Caco-2 (cell line): ENCODE data around the gene CUL9. TPM values are rescaled to one million over a fixed set of nuclear protein-coding genes. Genes with fewer than 3 reads are reported as not detected.
A peak's percentile ranks its signal among the peaks of the same experiment; 100 is the strongest.

Source experiments
- BruUV-seq: library from RNA; stranded (reverse); fragments of 400-500 nt; replicated peaks from 2 replicates; lab custom pipeline; 2021; lab: Mats Ljungman, UMichigan
- CTCF ChIA-PET: fragments of 300-600 bp; sonication (Branson Sonifier 250); formaldehyde crosslinking; loops from one replicate; lab custom pipeline; 2022; ENCODE audit warnings: antibody characterized with exemption; lab: Charles Lee
- POLR2A ChIA-PET: fragments of 300-600 bp; sonication (Branson Sonifier 250); formaldehyde crosslinking; loops from one replicate; lab custom pipeline; 2022; ENCODE audit warnings: antibody characterized with exemption; lab: Charles Lee
- DNase-seq, 2 experiments: peaks; one replicate each; pipeline versions ENCODE4 v3.0.0 to v3.0.0-alpha.2; 2020 to 2022
- H3K27me3 ChIP-seq: replicated peaks from 2 replicates; pipeline ENCODE4 v1.6.0; 2011; ENCODE audit warnings: low read length; ENCODE audit not compliant: control insufficient read depth, insufficient read depth
- H3K36me3 ChIP-seq: 2 replicates; pipeline ENCODE4 v1.5.1; 2011; ENCODE audit warnings: low read length; ENCODE audit not compliant: control insufficient read depth, insufficient read depth
- H3K4me1 ChIP-seq: fragments of 250-450 bp; sonication (Bioruptor Pico); 2 replicates; pipeline ENCODE4 v1.5.1; 2020; ENCODE audit warnings: mild to moderate bottlenecking
- H3K4me3 ChIP-seq: 2 replicates; pipeline ENCODE4 v1.5.1; 2011; ENCODE audit warnings: low read depth, mild to moderate bottlenecking, control low read depth, low read length
- H3K9me3 ChIP-seq: fragments of 250-450 bp; sonication (Bioruptor Pico); 2 replicates; pipeline ENCODE4 v1.5.1; 2020; ENCODE audit warnings: mild to moderate bottlenecking, moderate library complexity
- H3K27ac Mint-ChIP-seq: one replicate; pipeline ENCODE4 v1.8.0; 2022; ENCODE audit warnings: mixed read lengths; ENCODE audit not compliant: unreplicated experiment
- H3K27me3 Mint-ChIP-seq: one replicate; pipeline ENCODE4 v1.8.0; 2022; ENCODE audit warnings: mixed read lengths; ENCODE audit not compliant: insufficient read depth, unreplicated experiment
- H3K36me3 Mint-ChIP-seq: one replicate; pipeline ENCODE4 v1.8.0; 2022; ENCODE audit warnings: mild to moderate bottlenecking, mixed read lengths; ENCODE audit not compliant: insufficient read depth, unreplicated experiment
- H3K4me1 Mint-ChIP-seq: one replicate; pipeline ENCODE4 v1.8.0; 2022; ENCODE audit warnings: low read depth, mixed read lengths; ENCODE audit not compliant: unreplicated experiment
- H3K4me3 Mint-ChIP-seq: one replicate; pipeline ENCODE4 v1.8.0; 2022; ENCODE audit warnings: mild to moderate bottlenecking, moderate library complexity, mixed read lengths; ENCODE audit not compliant: unreplicated experiment
- H3K9me3 Mint-ChIP-seq: one replicate; pipeline ENCODE4 v1.8.0; 2022; ENCODE audit warnings: mixed read lengths; ENCODE audit not compliant: unreplicated experiment
- intact Hi-C: fragments of 100-400 bp; cut with micrococcal nuclease; formaldehyde crosslinking; loops from one replicate; pipeline ENCODE4 v1.10.0; 2022; ENCODE audit not compliant: unreplicated experiment
- total RNA-seq: library from RNA; stranded (reverse); gene quantifications from 2 replicates; pipeline ENCODE4 v1.2.3, GENCODE V29; 2022
- TF ChIP-seq, protein P1 (sequence below), 2 experiments: fragments of 200-600 bp in 1 of 2; IDR thresholded peaks; 1 replicate in 1 of 2; 2 replicates in 1 of 2; pipeline versions ENCODE4 v1.5.1 to v1.8.0; 2011 to 2022; ENCODE audit warnings: antibody characterized with exemption in 1 of 2, control low read depth in 1 of 2, inconsistent platforms in 1 of 2, low read depth in 1 of 2, low read length in 1 of 2, mild to moderate bottlenecking in 1 of 2, moderate library complexity in 1 of 2; ENCODE audit not compliant: insufficient read depth in 1 of 2, severe bottlenecking in 1 of 2, unreplicated experiment in 1 of 2

CUL9 gene
- total RNA-seq, 1 experiment from 2014 or later: 16.7 TPM

DNA sequence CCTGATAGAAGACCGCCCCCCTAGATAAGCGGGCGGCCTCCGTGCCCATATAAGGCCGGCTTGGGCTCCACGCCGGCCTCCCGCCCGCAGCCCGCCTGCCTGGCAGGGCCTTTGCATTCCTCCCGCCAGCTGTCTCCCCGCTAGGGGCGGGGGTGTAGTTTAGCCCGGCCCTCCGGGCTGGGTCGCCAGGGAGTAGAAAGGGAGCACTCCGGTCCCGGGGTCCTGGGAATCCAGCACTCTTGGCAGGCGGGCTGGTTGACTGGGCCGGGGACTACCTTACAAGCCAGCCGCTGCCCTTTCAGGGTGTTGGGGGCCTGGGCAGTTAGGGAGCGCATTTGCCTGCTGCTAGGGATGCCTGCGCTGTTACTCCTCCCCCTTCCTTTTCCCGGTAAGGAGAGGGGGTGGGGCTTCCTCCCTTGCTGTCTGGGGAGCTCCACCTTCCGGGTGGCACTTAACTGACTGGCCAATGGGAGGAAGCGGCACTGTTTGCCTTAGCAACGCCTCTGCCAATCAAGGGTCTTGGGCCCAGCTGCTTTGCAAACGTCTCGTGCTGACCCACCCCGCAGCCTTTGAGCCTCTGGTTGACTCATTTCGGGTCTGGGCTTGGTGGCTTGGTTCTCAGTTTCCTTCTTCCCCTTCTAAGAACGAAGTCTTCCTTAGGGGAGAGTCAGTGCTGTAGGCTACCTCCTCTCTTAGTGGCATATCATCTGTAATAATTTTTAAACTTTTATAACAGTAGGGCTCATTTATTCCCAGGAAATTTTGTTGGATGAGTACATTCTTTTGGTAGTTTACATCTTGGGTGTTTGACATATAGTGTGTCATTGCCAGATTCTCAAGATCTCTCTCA, 7.5 kb upstream of the CUL9 start:
- ChIA-PET POLR2A (interaction anchor here (0.5 to 0.9 kb wide), 2 partner anchors 8 to 115 kb away, joined by 3 read pairs; partner anchors contain the start of genes CUL9, KLC4 and MRPL2), CTCF (no interaction called here)
- H3K4me1 Mint-ChIP-seq: peaks cover 12% of the 10 kb centered on the region
- no peaks in the 10 kb centered on the region for H3K9me3 Mint-ChIP-seq
- DNase-seq: peak; percentile 86 to 93
- H3K9me3 ChIP-seq: no peaks in the 10 kb centered on the region
- BruUV-seq: no TSS peak
- no peak overlapping the region for H3K4me3 ChIP-seq
- H3K27me3 ChIP-seq: no peaks in the 10 kb centered on the region
- intact Hi-C loops: loop anchor here (5.0 kb wide), 2 partner anchors 53 to 193 kb away; partner anchors contain the start of genes DNPH1 and ZNF318
- TF ChIP-seq, protein P1, sequence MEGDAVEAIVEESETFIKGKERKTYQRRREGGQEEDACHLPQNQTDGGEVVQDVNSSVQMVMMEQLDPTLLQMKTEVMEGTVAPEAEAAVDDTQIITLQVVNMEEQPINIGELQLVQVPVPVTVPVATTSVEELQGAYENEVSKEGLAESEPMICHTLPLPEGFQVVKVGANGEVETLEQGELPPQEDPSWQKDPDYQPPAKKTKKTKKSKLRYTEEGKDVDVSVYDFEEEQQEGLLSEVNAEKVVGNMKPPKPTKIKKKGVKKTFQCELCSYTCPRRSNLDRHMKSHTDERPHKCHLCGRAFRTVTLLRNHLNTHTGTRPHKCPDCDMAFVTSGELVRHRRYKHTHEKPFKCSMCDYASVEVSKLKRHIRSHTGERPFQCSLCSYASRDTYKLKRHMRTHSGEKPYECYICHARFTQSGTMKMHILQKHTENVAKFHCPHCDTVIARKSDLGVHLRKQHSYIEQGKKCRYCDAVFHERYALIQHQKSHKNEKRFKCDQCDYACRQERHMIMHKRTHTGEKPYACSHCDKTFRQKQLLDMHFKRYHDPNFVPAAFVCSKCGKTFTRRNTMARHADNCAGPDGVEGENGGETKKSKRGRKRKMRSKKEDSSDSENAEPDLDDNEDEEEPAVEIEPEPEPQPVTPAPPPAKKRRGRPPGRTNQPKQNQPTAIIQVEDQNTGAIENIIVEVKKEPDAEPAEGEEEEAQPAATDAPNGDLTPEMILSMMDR (IDR thresholded peaks at IDR 0.05; ENCODE audit: insufficient read depth in 1 of 2, low read depth in 1 of 2, low read length in 1 of 2, severe bottlenecking in 1 of 2, unreplicated experiment in 1 of 2): no peak
- no peak overlapping the region for H3K27ac Mint-ChIP-seq
- H3K27me3 Mint-ChIP-seq: no peaks in the 10 kb centered on the region
- H3K4me1 ChIP-seq: peaks cover 25% of the 10 kb centered on the region; the same call in 1 of the 2 replicates
- H3K36me3 Mint-ChIP-seq: peaks cover 62% of the 10 kb centered on the region
- no peak overlapping the region for H3K4me3 Mint-ChIP-seq
- peaks cover 6% of the 10 kb centered on the region for H3K36me3 ChIP-seq

DNA sequence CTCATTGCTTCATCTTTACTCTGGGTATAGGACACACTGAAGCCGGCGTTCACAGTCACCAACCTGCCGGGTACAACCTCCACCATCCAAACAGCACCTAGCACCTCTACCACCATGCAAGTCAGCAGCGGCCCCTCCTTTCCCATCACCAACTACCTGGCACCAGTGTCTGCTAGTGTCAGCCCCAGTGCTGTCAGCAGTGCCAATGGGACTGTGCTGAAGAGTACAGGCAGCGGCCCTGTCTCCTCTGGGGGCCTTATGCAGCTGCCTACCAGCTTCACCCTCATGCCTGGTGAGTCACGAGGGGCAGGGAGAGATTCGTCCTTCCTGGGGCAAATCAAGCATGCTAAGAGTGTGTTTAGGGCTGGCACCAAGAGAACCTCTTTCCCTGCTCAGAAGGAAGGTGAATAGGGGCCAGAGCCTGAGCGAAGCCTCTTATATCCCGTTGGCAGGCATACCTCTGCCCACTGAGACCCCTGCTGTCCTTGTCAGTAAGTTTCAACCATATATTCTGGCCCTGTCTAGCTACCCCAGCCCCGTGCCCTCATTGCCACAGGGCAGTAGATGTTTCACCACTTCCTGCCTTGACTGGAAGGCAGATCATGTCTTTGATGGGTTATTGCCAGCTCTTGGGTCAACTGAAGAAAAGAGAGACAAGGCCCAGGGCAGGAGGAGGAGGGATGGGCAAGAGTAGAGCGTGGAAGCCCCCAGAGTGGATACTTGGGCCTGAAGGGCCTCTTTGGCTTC, 6.1 kb upstream of the CUL9 start:
- no peak overlapping the region for H3K27ac Mint-ChIP-seq
- H3K9me3 Mint-ChIP-seq: no peaks in the 10 kb centered on the region
- POLR2A ChIA-PET: interaction anchor here (0.6 kb wide), 1 partner anchor 1212 kb away, joined by 4 read pairs; the partner anchor contains the start of gene CDC5L
- no TSS peak for BruUV-seq
- Histone ChIP-seq H3K4me1 (peaks cover 25% of the 10 kb centered on the region; the same call in 1 of the 2 replicates), H3K4me3 (no peak overlapping the region), H3K9me3 (no peaks in the 10 kb centered on the region), H3K27me3 (no peaks in the 10 kb centered on the region), H3K36me3 (peaks cover 6% of the 10 kb centered on the region)
- peaks cover 50% of the 10 kb centered on the region for H3K36me3 Mint-ChIP-seq
- CTCF ChIA-PET: no interaction called here
- TF ChIP-seq, protein P1 (IDR thresholded peaks at IDR 0.05; ENCODE audit: insufficient read depth in 1 of 2, low read depth in 1 of 2, low read length in 1 of 2, severe bottlenecking in 1 of 2, unreplicated experiment in 1 of 2): no peak
- no peaks in the 10 kb centered on the region for H3K27me3 Mint-ChIP-seq
- H3K4me1 Mint-ChIP-seq: peaks cover 12% of the 10 kb centered on the region
- no peak for DNase-seq
- intact Hi-C loops: no loop called here
- no peak overlapping the region for H3K4me3 Mint-ChIP-seq

DNA sequence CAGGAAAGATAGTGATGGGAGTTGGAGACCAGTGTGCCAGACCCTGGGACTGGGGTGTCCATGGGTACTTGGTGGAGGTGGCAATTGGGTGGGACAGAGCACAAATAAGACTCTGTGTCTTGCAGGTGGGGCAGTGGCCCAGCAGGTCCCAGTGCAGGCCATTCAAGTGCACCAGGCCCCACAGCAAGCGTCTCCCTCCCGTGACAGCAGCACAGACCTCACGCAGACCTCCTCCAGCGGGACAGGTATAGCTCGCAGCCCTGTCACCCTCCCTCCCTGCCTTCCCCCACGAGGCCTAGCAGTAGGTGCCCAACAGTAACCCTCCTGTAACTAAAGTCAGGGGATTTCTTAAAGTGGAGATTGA, 5.6 kb upstream of the CUL9 start:
- Mint-ChIP-seq H3K27me3 (no peaks in the 10 kb centered on the region), H3K36me3 (peaks cover 45% of the 10 kb centered on the region), H3K27ac (no peak overlapping the region), H3K4me1 (peaks cover 12% of the 10 kb centered on the region), H3K9me3 (no peaks in the 10 kb centered on the region), H3K4me3 (no peak overlapping the region)
- ChIA-PET POLR2A (no interaction called here), CTCF (no interaction called here)
- H3K4me3 ChIP-seq: no peak overlapping the region
- TF ChIP-seq, protein P1 (IDR thresholded peaks at IDR 0.05; ENCODE audit: insufficient read depth in 1 of 2, low read depth in 1 of 2, low read length in 1 of 2, severe bottlenecking in 1 of 2, unreplicated experiment in 1 of 2): no peak
- BruUV-seq: no TSS peak
- DNase-seq: no peak
- no peaks in the 10 kb centered on the region for H3K27me3 ChIP-seq
- intact Hi-C loops: no loop called here
- peaks cover 25% of the 10 kb centered on the region; the same call in 1 of the 2 replicates for H3K4me1 ChIP-seq
- no peaks in the 10 kb centered on the region for H3K9me3 ChIP-seq
- H3K36me3 ChIP-seq: peaks cover 6% of the 10 kb centered on the region
